MCF 10A (cell line): ENCODE data around the gene BOD1L1. TPM values are rescaled to one million over a fixed set of nuclear protein-coding genes. Genes with fewer than 3 reads are reported as not detected.

Experiments
- BruUV-seq: library from RNA; stranded (reverse); fragments of 400-500 nt; replicated peaks from 2 replicates; lab custom pipeline; 2021; lab: Mats Ljungman, UMichigan
- CTCF ChIA-PET: fragments of 300-600 bp; sonication (Branson Sonifier 250); formaldehyde crosslinking; extraction: SDS; loops from one replicate; lab custom pipeline; 2021; ENCODE audit warnings: antibody characterized with exemption, inconsistent platforms; lab: Yijun Ruan, JAX
- POLR2A ChIA-PET: fragments of 300-600, 350-650 bp; sonication (Branson Sonifier 250); formaldehyde crosslinking; extraction: SDS; loops from one replicate; lab custom pipeline; 2020; ENCODE audit warnings: antibody characterized with exemption, inconsistent platforms; lab: Yijun Ruan, JAX
- DNase-seq: peaks from one replicate; pipeline ENCODE4 v3.0.0-alpha.2; 2018; ENCODE audit not compliant: unreplicated experiment
- H3K27ac Mint-ChIP-seq: one replicate; pipeline ENCODE4 v1.8.0; 2022; ENCODE audit warnings: mild to moderate bottlenecking, low read depth, mixed read lengths; ENCODE audit not compliant: unreplicated experiment
- H3K27me3 Mint-ChIP-seq: one replicate; pipeline ENCODE4 v1.8.0; 2022; ENCODE audit warnings: mixed read lengths; ENCODE audit not compliant: insufficient read depth, unreplicated experiment
- H3K36me3 Mint-ChIP-seq: one replicate; pipeline ENCODE4 v1.8.0; 2022; ENCODE audit warnings: mild to moderate bottlenecking, moderate library complexity, mixed read lengths; ENCODE audit not compliant: insufficient read depth, unreplicated experiment
- H3K4me1 Mint-ChIP-seq: one replicate; pipeline ENCODE4 v1.8.0; 2022; ENCODE audit warnings: mixed read lengths; ENCODE audit not compliant: insufficient read depth, unreplicated experiment
- H3K4me3 Mint-ChIP-seq: one replicate; pipeline ENCODE4 v1.8.0; 2022; ENCODE audit warnings: mild to moderate bottlenecking, moderate library complexity, mixed read lengths; ENCODE audit not compliant: unreplicated experiment
- H3K9me3 Mint-ChIP-seq: one replicate; pipeline ENCODE4 v1.8.0; 2022; ENCODE audit warnings: mixed read lengths; ENCODE audit not compliant: unreplicated experiment
- intact Hi-C: fragments of 100-400 bp; cut with micrococcal nuclease; formaldehyde crosslinking; loops from 2 replicates; pipeline ENCODE4 v1.14.1; 2022
- total RNA-seq: library from RNA; stranded (reverse); gene quantifications from 2 replicates; pipeline ENCODE4 v1.2.3, GENCODE V29; 2022
- TF ChIP-seq, protein P1 (sequence below): fragments of 200-600 bp; IDR thresholded peaks from one replicate; pipeline ENCODE4 v1.8.0; 2022; ENCODE audit warnings: antibody characterized with exemption, mild to moderate bottlenecking; ENCODE audit not compliant: unreplicated experiment

BOD1L1 gene
- total RNA-seq, 1 experiment from 2014 or later, result 46.8 TPM

GRCh38 chr4:13537011-13537831, 90.3 kb downstream of the BOD1L1 start:
- no peak overlapping the region for H3K4me3 Mint-ChIP-seq
- no peaks in the 10 kb centered on the region for H3K36me3 Mint-ChIP-seq
- peaks cover 5% of the 10 kb centered on the region for H3K9me3 Mint-ChIP-seq
- BruUV-seq, result no TSS peak
- CTCF ChIA-PET, result interaction anchor here (0.5 to 2.6 kb wide), 3 partner anchors 12 to 600 kb away, joined by 3 to 13 read pairs (median 3); no protein-coding TSS in a partner anchor
- intact Hi-C loops, result no loop called here
- TF ChIP-seq, protein P1, sequence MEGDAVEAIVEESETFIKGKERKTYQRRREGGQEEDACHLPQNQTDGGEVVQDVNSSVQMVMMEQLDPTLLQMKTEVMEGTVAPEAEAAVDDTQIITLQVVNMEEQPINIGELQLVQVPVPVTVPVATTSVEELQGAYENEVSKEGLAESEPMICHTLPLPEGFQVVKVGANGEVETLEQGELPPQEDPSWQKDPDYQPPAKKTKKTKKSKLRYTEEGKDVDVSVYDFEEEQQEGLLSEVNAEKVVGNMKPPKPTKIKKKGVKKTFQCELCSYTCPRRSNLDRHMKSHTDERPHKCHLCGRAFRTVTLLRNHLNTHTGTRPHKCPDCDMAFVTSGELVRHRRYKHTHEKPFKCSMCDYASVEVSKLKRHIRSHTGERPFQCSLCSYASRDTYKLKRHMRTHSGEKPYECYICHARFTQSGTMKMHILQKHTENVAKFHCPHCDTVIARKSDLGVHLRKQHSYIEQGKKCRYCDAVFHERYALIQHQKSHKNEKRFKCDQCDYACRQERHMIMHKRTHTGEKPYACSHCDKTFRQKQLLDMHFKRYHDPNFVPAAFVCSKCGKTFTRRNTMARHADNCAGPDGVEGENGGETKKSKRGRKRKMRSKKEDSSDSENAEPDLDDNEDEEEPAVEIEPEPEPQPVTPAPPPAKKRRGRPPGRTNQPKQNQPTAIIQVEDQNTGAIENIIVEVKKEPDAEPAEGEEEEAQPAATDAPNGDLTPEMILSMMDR, result no peak
- H3K27ac Mint-ChIP-seq, result no peak overlapping the region
- DNase-seq, result no peak
- no peaks in the 10 kb centered on the region for H3K27me3 Mint-ChIP-seq
- POLR2A ChIA-PET, result no interaction called here
- H3K4me1 Mint-ChIP-seq, result no peaks in the 10 kb centered on the region

DNA sequence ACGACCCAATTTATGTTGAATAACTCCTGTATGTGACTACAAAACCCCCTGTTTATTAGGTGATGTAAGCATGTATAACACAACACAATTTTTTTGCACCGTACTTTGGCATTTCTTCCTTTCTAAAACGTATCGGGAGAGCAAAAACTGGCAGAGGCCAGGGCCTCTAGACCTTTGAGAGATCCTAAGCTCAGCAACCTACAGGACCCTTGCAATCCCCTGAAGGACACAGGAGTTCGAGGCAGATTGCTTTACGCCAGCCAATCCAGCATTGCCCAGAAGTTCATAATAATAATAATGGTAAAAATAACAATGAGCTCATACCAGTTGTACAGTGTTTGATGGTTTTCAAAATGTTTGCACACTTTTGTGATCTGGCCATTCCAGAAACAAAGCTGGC, 90.9 kb downstream of the BOD1L1 start:
- Mint-ChIP-seq H3K36me3 (no peaks in the 10 kb centered on the region), H3K27me3 (no peaks in the 10 kb centered on the region), H3K27ac (no peak overlapping the region), H3K4me1 (no peaks in the 10 kb centered on the region), H3K4me3 (no peak overlapping the region), H3K9me3 (peaks cover 5% of the 10 kb centered on the region)
- CTCF ChIA-PET, result interaction anchor here (0.5 to 2.6 kb wide), 2 partner anchors 13 to 599 kb away, joined by 3 to 13 read pairs; no protein-coding TSS in a partner anchor
- DNase-seq, result no peak
- intact Hi-C loops, result no loop called here
- POLR2A ChIA-PET, result no interaction called here
- no TSS peak for BruUV-seq
- TF ChIP-seq, protein P1, result no peak

DNA sequence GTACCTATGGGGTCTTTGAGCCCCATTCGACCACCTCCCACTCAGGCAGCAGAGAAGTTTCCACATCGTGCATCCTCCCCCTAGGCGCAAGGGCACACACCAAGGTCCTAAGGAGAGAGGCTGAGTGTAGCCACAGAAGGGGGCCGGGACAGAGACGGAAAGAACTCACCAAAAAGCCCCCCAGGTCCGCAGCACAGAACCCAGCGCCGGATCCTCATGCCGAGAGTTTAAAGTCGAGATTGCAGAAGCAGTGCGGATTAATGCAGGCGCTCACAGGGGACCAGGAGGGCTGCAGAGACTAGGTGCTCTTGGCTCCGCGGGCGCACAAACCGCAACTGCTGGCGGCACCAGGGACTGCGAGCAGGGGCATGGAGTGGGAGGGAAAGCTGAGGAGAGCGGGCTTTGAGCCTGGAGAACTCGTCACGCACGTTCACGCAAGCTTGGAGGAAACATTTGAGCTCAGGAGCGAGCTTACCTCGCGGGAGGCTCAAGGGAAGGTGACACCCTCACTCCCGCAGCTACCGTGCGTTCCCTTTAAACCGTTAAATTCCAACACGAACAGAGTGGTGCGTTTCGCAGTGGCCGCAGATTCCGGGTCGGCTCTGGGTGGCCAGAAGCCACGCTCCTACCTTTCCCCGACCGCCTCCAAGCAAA, 91.7 kb downstream of the BOD1L1 start:
- BruUV-seq, result no TSS peak
- CTCF ChIA-PET, result interaction anchor here (1.2 to 2.6 kb wide), 2 partner anchors 13 to 807 kb away, joined by 3 to 13 read pairs; no protein-coding TSS in a partner anchor
- TF ChIP-seq, protein P1, result no peak
- Mint-ChIP-seq H3K27ac (no peak overlapping the region), H3K36me3 (no peaks in the 10 kb centered on the region), H3K4me1 (no peaks in the 10 kb centered on the region), H3K27me3 (no peaks in the 10 kb centered on the region), H3K9me3 (peaks cover 5% of the 10 kb centered on the region), H3K4me3 (no peak overlapping the region)
- POLR2A ChIA-PET, result no interaction called here
- intact Hi-C loops, result no loop called here
- no peak for DNase-seq

DNA sequence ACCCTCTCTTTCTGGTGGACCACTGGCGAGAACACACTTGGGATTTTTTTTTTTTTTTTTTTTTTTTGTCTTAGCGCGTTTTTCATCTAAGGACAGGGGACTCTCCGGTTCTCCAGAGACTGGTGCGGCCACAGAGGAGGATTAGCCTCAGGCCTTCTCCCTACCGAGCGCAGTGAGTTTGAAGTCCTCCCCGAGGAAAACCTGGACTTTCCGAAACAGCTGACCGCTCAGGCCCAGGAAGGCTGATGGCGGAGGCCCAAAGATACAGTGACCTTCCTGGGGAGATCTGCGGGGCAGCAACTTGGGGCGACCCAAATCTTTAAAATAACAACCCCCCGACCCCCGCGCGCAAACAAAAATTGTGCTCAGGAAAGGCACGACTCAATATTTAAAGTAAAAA, 92.4 kb downstream of the BOD1L1 start:
- H3K27me3 Mint-ChIP-seq, result no peaks in the 10 kb centered on the region
- TF ChIP-seq, protein P1, result no peak
- no peaks in the 10 kb centered on the region for H3K36me3 Mint-ChIP-seq
- no TSS peak for BruUV-seq
- peaks cover 5% of the 10 kb centered on the region for H3K9me3 Mint-ChIP-seq
- intact Hi-C loops, result no loop called here
- no peak overlapping the region for H3K4me3 Mint-ChIP-seq
- ChIA-PET CTCF (interaction anchor here (1.2 kb wide), 1 partner anchor 806 kb away, joined by 3 read pairs; no protein-coding TSS in a partner anchor), POLR2A (no interaction called here)
- no peaks in the 10 kb centered on the region for H3K4me1 Mint-ChIP-seq
- DNase-seq, result no peak
- H3K27ac Mint-ChIP-seq, result no peak overlapping the region
